H1 (cell line): ENCODE data around the gene ZFP91. TPM values are rescaled to one million over a fixed set of nuclear protein-coding genes. Genes with fewer than 3 reads are reported as not detected.

Experiments used
- CTCF ChIA-PET: fragments of 300-600 bp; sonication (Branson Sonifier 250); formaldehyde crosslinking; loops from one replicate; lab custom pipeline; 2021; ENCODE audit not compliant: partially characterized antibody; lab: Charles Lee
- POLR2A ChIA-PET: fragments of 300-600 bp; sonication (Branson Sonifier 250); formaldehyde crosslinking; loops from one replicate; lab custom pipeline; 2021; ENCODE audit warnings: inconsistent platforms; ENCODE audit not compliant: partially characterized antibody; lab: Charles Lee
- DNase-seq, 2 experiments: peaks; one replicate each; pipeline versions ENCODE4 v3.0.0 to v3.0.0-alpha.2; 2010 to 2022; ENCODE audit warnings: low spot score in 2 of 2, low read depth in 1 of 2, mixed read lengths in 1 of 2
- FAIRE-seq: peaks from 2 replicates; lab custom pipeline; 2011; peaks lifted over from hg19 to GRCh38; lab: Jason Lieb, UNC
- H2AFZ ChIP-seq: 2 replicates; pipeline ENCODE4 v1.8.1; 2012; ENCODE audit warnings: low read length, inconsistent platforms
- H2AK5ac ChIP-seq: 2 replicates; pipeline ENCODE4 v1.6.1; 2013; ENCODE audit warnings: low read depth, low read length
- H2BK120ac ChIP-seq: replicated peaks from 2 replicates; pipeline ENCODE3; 2013; ENCODE audit warnings: low read depth, low read length, inconsistent platforms
- H2BK12ac ChIP-seq: 2 replicates; pipeline ENCODE4 v1.6.1; 2013; ENCODE audit warnings: low read depth, low read length
- H2BK15ac ChIP-seq: 2 replicates; pipeline ENCODE4 v1.6.1; 2013; ENCODE audit warnings: low read length
- H2BK20ac ChIP-seq: 2 replicates; pipeline ENCODE4 v1.6.1; 2013; ENCODE audit warnings: low read length
- H2BK5ac ChIP-seq: 2 replicates; pipeline ENCODE4 v1.6.1; 2013; ENCODE audit warnings: low read depth, low read length
- H3K14ac ChIP-seq: 2 replicates; pipeline ENCODE4 v1.6.1; 2013; ENCODE audit warnings: inconsistent platforms; ENCODE audit not compliant: insufficient read length
- H3K18ac ChIP-seq: 2 replicates; pipeline ENCODE4 v1.6.1; 2013; ENCODE audit warnings: low read length; ENCODE audit errors: extremely low read depth
- H3K23ac ChIP-seq: 2 replicates; pipeline ENCODE4 v1.6.1; 2013; ENCODE audit warnings: inconsistent platforms; ENCODE audit not compliant: insufficient read length
- H3K23me2 ChIP-seq: 2 replicates; pipeline ENCODE4 v1.6.1; 2013; ENCODE audit warnings: low read depth, low read length
- H3K27ac ChIP-seq: 2 replicates; pipeline ENCODE4 v1.6.1; 2011; ENCODE audit warnings: low read depth, low read length, inconsistent platforms
- H3K27me3 ChIP-seq, 4 experiments: replicated peaks in 1 of 4; 1 replicate in 1 of 4; 2 replicates in 3 of 4; pipeline versions ENCODE4 v1.6.1 to v1.8.1; 2011 to 2013; ENCODE audit warnings: low read length in 3 of 4, mild to moderate bottlenecking in 3 of 4, inconsistent platforms in 2 of 4, mixed read lengths in 2 of 4, moderate library complexity in 1 of 4; ENCODE audit not compliant: control insufficient read depth in 3 of 4, insufficient read depth in 3 of 4; ENCODE audit errors: extremely low read depth in 1 of 4
- H3K36me3 ChIP-seq, 4 experiments: 2 replicates each; pipeline versions ENCODE4 v1.6.1 to v1.8.1; 2011 to 2013; ENCODE audit warnings: mild to moderate bottlenecking in 4 of 4, low read length in 3 of 4, moderate library complexity in 2 of 4, control low read depth in 1 of 4, inconsistent platforms in 1 of 4; ENCODE audit not compliant: insufficient read depth in 4 of 4, control insufficient read depth in 2 of 4
- H3K4ac ChIP-seq: replicated peaks from 2 replicates; pipeline ENCODE3; 2013; ENCODE audit warnings: low read length, low read depth, mixed read lengths, inconsistent platforms; ENCODE audit not compliant: insufficient read length
- H3K4me1 ChIP-seq, 4 experiments: replicated peaks in 1 of 4; 1 replicate in 1 of 4; 2 replicates in 3 of 4; pipeline versions ENCODE4 v1.6.1 to v1.8.1; 2011 to 2013; ENCODE audit warnings: low read length in 3 of 4, inconsistent platforms in 2 of 4, mixed read lengths in 1 of 4; ENCODE audit not compliant: insufficient read depth in 4 of 4, control insufficient read depth in 3 of 4
- H3K4me2 ChIP-seq, 2 experiments: 2 replicates each; pipeline versions ENCODE4 v1.6.1 to v1.8.1; 2011 to 2013; ENCODE audit warnings: low read depth in 2 of 2, low read length in 2 of 2, control low read depth in 1 of 2, inconsistent platforms in 1 of 2, mild to moderate bottlenecking in 1 of 2; ENCODE audit not compliant: insufficient read depth in 1 of 2
- H3K4me3 ChIP-seq, 4 experiments: fragments of 200-600, 300-600 bp in 1 of 4; sonication (generic), shearing (Covaris generic), sonication (Bioruptor Twin) in 1 of 4; 2 replicates each; pipeline versions ENCODE4 v1.5.1 to v1.8.1; 2011 to 2016; ENCODE audit warnings: low read length in 4 of 4, low read depth in 3 of 4, control low read depth in 2 of 4, inconsistent platforms in 2 of 4, mild to moderate bottlenecking in 2 of 4, mixed read lengths in 1 of 4, moderate library complexity in 1 of 4; ENCODE audit not compliant: insufficient read depth in 2 of 4; ENCODE audit errors: extremely low read depth in 1 of 4
- H3K56ac ChIP-seq: replicated peaks from 2 replicates; pipeline ENCODE3; 2013; ENCODE audit warnings: low read depth, mild to moderate bottlenecking, mixed read lengths, low read length, inconsistent platforms; ENCODE audit not compliant: insufficient read length
- H3K79me1 ChIP-seq: 2 replicates; pipeline ENCODE4 v1.6.1; 2013; ENCODE audit warnings: low read depth, low read length, control low read depth
- H3K79me2 ChIP-seq, 2 experiments: 2 replicates each; pipeline versions ENCODE4 v1.6.1 to v1.8.1; 2012 to 2013; ENCODE audit warnings: low read length in 2 of 2, mild to moderate bottlenecking in 2 of 2, inconsistent platforms in 1 of 2; ENCODE audit not compliant: insufficient read depth in 2 of 2, control insufficient read depth in 1 of 2
- H3K9ac ChIP-seq, 4 experiments: replicated peaks in 1 of 4; 1 replicate in 1 of 4; 2 replicates in 3 of 4; pipeline versions ENCODE4 v1.6.1 to v1.8.1; 2011 to 2013; ENCODE audit warnings: low read depth in 3 of 4, low read length in 3 of 4, control low read depth in 2 of 4, mild to moderate bottlenecking in 2 of 4, moderate library complexity in 2 of 4, inconsistent platforms in 1 of 4; ENCODE audit errors: extremely low read depth in 1 of 4
- H3K9me3 ChIP-seq, 2 experiments: 2 replicates each; pipeline versions ENCODE4 v1.6.1 to v1.8.1; 2012 to 2013; ENCODE audit warnings: mild to moderate bottlenecking in 2 of 2, moderate library complexity in 2 of 2, control low read depth in 1 of 2, inconsistent platforms in 1 of 2, low read depth in 1 of 2, low read length in 1 of 2, mixed read lengths in 1 of 2; ENCODE audit not compliant: insufficient read depth in 2 of 2
- H4K20me1 ChIP-seq, 2 experiments: replicated peaks in 1 of 2; 2 replicates each; pipeline versions ENCODE3 to v1.8.1; 2011 to 2013; ENCODE audit warnings: inconsistent platforms in 2 of 2, low read length in 2 of 2, mild to moderate bottlenecking in 1 of 2; ENCODE audit not compliant: insufficient read depth in 2 of 2, control insufficient read depth in 1 of 2
- H4K5ac ChIP-seq: 2 replicates; pipeline ENCODE4 v1.6.1; 2013; ENCODE audit warnings: low read length, low read depth, mixed read lengths, inconsistent platforms; ENCODE audit not compliant: insufficient read length
- H4K8ac ChIP-seq: 2 replicates; pipeline ENCODE4 v1.8.0; 2013; ENCODE audit warnings: mild to moderate bottlenecking, moderate library complexity, low read length, inconsistent platforms; ENCODE audit not compliant: insufficient read depth; ENCODE audit errors: extremely low read depth
- H4K91ac ChIP-seq: replicated peaks from 2 replicates; pipeline ENCODE3; 2013; ENCODE audit warnings: low read length, mixed read lengths, inconsistent platforms; ENCODE audit not compliant: insufficient read length
- CHD1 ChIP-seq: IDR thresholded peaks from 2 replicates; pipeline ENCODE4 v1.6.1; 2012; ENCODE audit warnings: low read depth, low read length, improper control_type of control experiment
- MAFK ChIP-seq: IDR thresholded peaks from 2 replicates; pipeline ENCODE4 v1.6.1; 2012; ENCODE audit warnings: low read depth, mild to moderate bottlenecking, improper control_type of control experiment, low read length
- SP1 ChIP-seq: IDR thresholded peaks from 2 replicates; pipeline ENCODE4 v1.6.1; 2011; ENCODE audit warnings: low read depth, low read length
- TEAD4 ChIP-seq: IDR thresholded peaks from 2 replicates; pipeline ENCODE4 v1.6.1; 2012; ENCODE audit warnings: low read depth, low read length, inconsistent platforms, mixed read lengths
- WGBS, 2 experiments: shearing (Covaris generic) in 1 of 2; methylation state at CpG; one replicate each; pipeline versions ENCODE4 v1.1.6 to v1.1.7; 2013 to 2015; ENCODE audit warnings: low lambda C conversion rate in 2 of 2, mixed read lengths in 2 of 2, inconsistent platforms in 1 of 2, low coverage in 1 of 2, missing lambda C conversion rate in 1 of 2; ENCODE audit not compliant: insufficient replicate concordance in 2 of 2, insufficient coverage in 1 of 2, insufficient read length in 1 of 2; ENCODE audit errors: extremely low coverage in 1 of 2, missing lambda C conversion rate in 1 of 2; 5-methylcytosine and 5-hydroxymethylcytosine counted together
- polyA plus RNA-seq, 7 experiments: library from polyadenylated mRNA; depleted of rRNA in 3 of 7; stranded (reverse) in 5 of 7; unstranded in 2 of 7; fragments of >200 nt in 5 of 7; fragments of 200-250 nt in 2 of 7; gene quantifications; 1 replicate in 5 of 7; 2 replicates in 1 of 7; 4 replicates in 1 of 7; pipeline versions ENCODE4 v1.2.1 to v1.2.3, GENCODE V29; 2011 to 2013; ENCODE audit warnings: missing spikeins in 2 of 7, mixed read lengths in 2 of 7
- total RNA-seq: library from RNA; stranded (reverse); fragmentation: NEBNext Ultra II Directional; extraction: Animal tissue kit (Norgen Biotek cat#: 25700); gene quantifications from 2 replicates; pipeline ENCODE4 v1.2.1, GENCODE V29; 2021

Gene ZFP91
- total and polyA plus RNA-seq, 2 of the 8 experiments (the other 6 are each of a cell fraction or from before 2014, with no cell fraction given) = 10.7 to 29.0 TPM

DNA sequence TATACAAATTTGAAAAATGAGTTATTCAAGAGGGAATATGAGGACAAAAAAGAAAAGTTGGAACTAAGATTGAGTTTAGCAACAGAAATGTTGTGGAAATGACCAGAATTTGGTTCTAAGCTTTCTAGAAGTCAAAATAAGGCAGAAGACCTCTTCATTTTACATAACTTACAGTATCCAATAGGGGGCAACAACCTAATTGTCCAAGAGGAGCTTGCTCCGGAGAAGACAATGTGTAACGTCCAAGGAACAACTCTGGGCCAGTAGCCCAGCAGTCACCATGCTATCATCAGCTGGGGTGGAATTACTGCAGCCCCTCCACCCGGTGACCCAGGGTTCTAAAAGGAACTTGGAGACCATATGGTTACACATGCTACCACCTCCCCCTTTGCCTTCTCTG, 57.7 kb downstream of the ZFP91 start:
- H2BK12ac ChIP-seq = no peak overlapping the region
- H3K36me3 ChIP-seq = no peaks in the 10 kb centered on the region
- H2BK5ac ChIP-seq = no peak overlapping the region
- FAIRE-seq = no peak
- no peak overlapping the region for H2BK120ac ChIP-seq
- no peaks in the 10 kb centered on the region for H3K23me2 ChIP-seq
- H4K20me1 ChIP-seq = no peaks in the 10 kb centered on the region
- no peak overlapping the region for H4K8ac ChIP-seq
- no peaks in the 10 kb centered on the region; a peak in 1 of 7 replicates for H3K27me3 ChIP-seq
- no peaks in the 10 kb centered on the region for H3K9me3 ChIP-seq
- no peaks in the 10 kb centered on the region for H3K79me2 ChIP-seq
- no peak overlapping the region for H3K27ac ChIP-seq
- ChIA-PET CTCF (interaction anchor here (0.8 to 4.8 kb wide), 9 partner anchors 8 to 522 kb away, joined by 3 to 37 read pairs (median 4); partner anchors contain the start of gene FAM111B), POLR2A (interaction anchor here (1.0 kb wide), 1 partner anchor 12 kb away, joined by 3 read pairs; no protein-coding TSS in a partner anchor)
- DNase-seq = no peak
- TF ChIP-seq MAFK (no peak), CHD1 (no peak), SP1 (no peak), TEAD4 (no peak)
- H2AFZ ChIP-seq = no peak overlapping the region
- no peak overlapping the region for H3K14ac ChIP-seq
- no peak overlapping the region for H2AK5ac ChIP-seq
- no peak overlapping the region for H3K18ac ChIP-seq
- H2BK15ac ChIP-seq = no peak overlapping the region
- no peaks in the 10 kb centered on the region for H3K79me1 ChIP-seq
- H4K5ac ChIP-seq = no peak overlapping the region
- no peak overlapping the region for H3K23ac ChIP-seq
- no peak overlapping the region for H3K56ac ChIP-seq
- H3K4me3 ChIP-seq = no peak overlapping the region
- H3K4ac ChIP-seq = no peak overlapping the region
- H3K4me1 ChIP-seq = peaks cover 0 to 4% (median 1%) of the 10 kb centered on the region in 4 experiments; a peak in 2 of 7 replicates
- H3K4me2 ChIP-seq = no peak overlapping the region
- no peak overlapping the region for H2BK20ac ChIP-seq
- H4K91ac ChIP-seq = no peak overlapping the region
- no peak overlapping the region for H3K9ac ChIP-seq
- 93% methylated on average over 3 of the region's 3 CpGs; no CpG with 5 or more reads in 1 of the 2 experiments for WGBS, 2 experiments
